ENCODE data around the gene HMOX2.

The HMOX2 gene

GRCh38 chr16:4512473-4512872 lies 36.3 kb downstream of the HMOX2 start:
- Histone ChIP-seq H3K27me3 (ENCODE audit: insufficient read depth, low read length) (no peaks in the 10 kb centered on the region), H3K4me1 (ENCODE audit: control insufficient read depth, insufficient read depth, low read length, unreplicated experiment) (peaks cover 8% of the 10 kb centered on the region), H3K36me3 (ENCODE audit: insufficient read depth, low read length) (peaks cover 6% of the 10 kb centered on the region; the same call in 1 of the 2 replicates), H3K27ac (ENCODE audit: low read depth, low read length) (no peak overlapping the region), H3K79me2 (ENCODE audit: control insufficient read depth, insufficient read depth, low read length, unreplicated experiment) (peaks cover 4% of the 10 kb centered on the region), H2AFZ (ENCODE audit: low read length, unreplicated experiment) (no peak overlapping the region), H3K4me3 (ENCODE audit: low read depth, low read length) (no peak overlapping the region)

- H2AFZ ChIP-seq (ENCODE audit: low read length, unreplicated experiment) = no peak overlapping the region
- peaks cover 5% of the 10 kb centered on the region for H3K79me2 ChIP-seq (ENCODE audit: control insufficient read depth, insufficient read depth, low read length, unreplicated experiment)
- peaks cover 3% of the 10 kb centered on the region; the same call in 1 of the 2 replicates for H3K36me3 ChIP-seq (ENCODE audit: insufficient read depth, low read length)
Measured at GRCh38 chr16:4513086-4513860, 37.1 kb downstream of the HMOX2 start.

GRCh38 chr16:4513881-4514280 lies 37.7 kb downstream of the HMOX2 start:
- Histone ChIP-seq H3K27ac (ENCODE audit: low read depth, low read length) (no peak overlapping the region), H3K4me3 (ENCODE audit: low read depth, low read length) (no peak overlapping the region), H3K79me2 (ENCODE audit: control insufficient read depth, insufficient read depth, low read length, unreplicated experiment) (peaks cover 5% of the 10 kb centered on the region), H3K4me1 (ENCODE audit: control insufficient read depth, insufficient read depth, low read length, unreplicated experiment) (peaks cover 8% of the 10 kb centered on the region), H3K36me3 (ENCODE audit: insufficient read depth, low read length) (no peaks in the 10 kb centered on the region; the same call in 1 of the 2 replicates), H3K27me3 (ENCODE audit: insufficient read depth, low read length) (no peaks in the 10 kb centered on the region), H2AFZ (ENCODE audit: low read length, unreplicated experiment) (no peak overlapping the region)

More at GRCh38 chr16:4513086-4513860, 37.1 kb downstream of the HMOX2 start:
- Histone ChIP-seq H3K4me1 (ENCODE audit: control insufficient read depth, insufficient read depth, low read length, unreplicated experiment) (peaks cover 8% of the 10 kb centered on the region), H3K27me3 (ENCODE audit: insufficient read depth, low read length) (no peaks in the 10 kb centered on the region), H3K27ac (ENCODE audit: low read depth, low read length) (no peak overlapping the region), H3K4me3 (ENCODE audit: low read depth, low read length) (no peak overlapping the region)

- Histone ChIP-seq H3K36me3 (ENCODE audit: insufficient read depth, low read length) (no peaks in the 10 kb centered on the region; the same call in 1 of the 2 replicates), H3K27ac (ENCODE audit: low read depth, low read length) (no peak overlapping the region), H3K4me3 (ENCODE audit: low read depth, low read length) (no peak overlapping the region), H3K4me1 (ENCODE audit: control insufficient read depth, insufficient read depth, low read length, unreplicated experiment) (peaks cover 8% of the 10 kb centered on the region), H3K79me2 (ENCODE audit: control insufficient read depth, insufficient read depth, low read length, unreplicated experiment) (peaks cover 5% of the 10 kb centered on the region), H2AFZ (ENCODE audit: low read length, unreplicated experiment) (no peak overlapping the region), H3K27me3 (ENCODE audit: insufficient read depth, low read length) (no peaks in the 10 kb centered on the region)
Measured at GRCh38 chr16:4514606-4515005, 38.4 kb downstream of the HMOX2 start.

- Histone ChIP-seq H3K79me2 (ENCODE audit: control insufficient read depth, insufficient read depth, low read length, unreplicated experiment) (peaks cover 5% of the 10 kb centered on the region), H3K4me1 (ENCODE audit: control insufficient read depth, insufficient read depth, low read length, unreplicated experiment) (peaks cover 8% of the 10 kb centered on the region), H3K27ac (ENCODE audit: low read depth, low read length) (peak overlapping the region; percentile 16), H3K27me3 (ENCODE audit: insufficient read depth, low read length) (no peaks in the 10 kb centered on the region), H2AFZ (ENCODE audit: low read length, unreplicated experiment) (no peak overlapping the region), H3K4me3 (ENCODE audit: low read depth, low read length) (no peak overlapping the region), H3K36me3 (ENCODE audit: insufficient read depth, low read length) (no peaks in the 10 kb centered on the region)
Measured at GRCh38 chr16:4515611-4516233, 39.5 kb downstream of the HMOX2 start.

- Histone ChIP-seq H2AFZ (ENCODE audit: low read length, unreplicated experiment) (no peak overlapping the region), H3K79me2 (ENCODE audit: control insufficient read depth, insufficient read depth, low read length, unreplicated experiment) (peaks cover 5% of the 10 kb centered on the region), H3K4me1 (ENCODE audit: control insufficient read depth, insufficient read depth, low read length, unreplicated experiment) (peaks cover 8% of the 10 kb centered on the region), H3K27me3 (ENCODE audit: insufficient read depth, low read length) (no peaks in the 10 kb centered on the region), H3K36me3 (ENCODE audit: insufficient read depth, low read length) (no peaks in the 10 kb centered on the region), H3K4me3 (ENCODE audit: low read depth, low read length) (no peak overlapping the region), H3K27ac (ENCODE audit: low read depth, low read length) (no peak overlapping the region)
Measured at GRCh38 chr16:4517812-4518680, 41.8 kb downstream of the HMOX2 start.

- Histone ChIP-seq H3K27me3 (ENCODE audit: insufficient read depth, low read length) (no peaks in the 10 kb centered on the region), H2AFZ (ENCODE audit: low read length, unreplicated experiment) (no peak overlapping the region), H3K27ac (ENCODE audit: low read depth, low read length) (no peak overlapping the region), H3K79me2 (ENCODE audit: control insufficient read depth, insufficient read depth, low read length, unreplicated experiment) (peaks cover 5% of the 10 kb centered on the region), H3K4me3 (ENCODE audit: low read depth, low read length) (no peak overlapping the region), H3K4me1 (ENCODE audit: control insufficient read depth, insufficient read depth, low read length, unreplicated experiment) (peaks cover 8% of the 10 kb centered on the region), H3K36me3 (ENCODE audit: insufficient read depth, low read length) (no peaks in the 10 kb centered on the region)
Measured at GRCh38 chr16:4519274-4520058, 43.3 kb downstream of the HMOX2 start.

GRCh38 chr16:4520913-4521312 lies 44.7 kb downstream of the HMOX2 start:
- Histone ChIP-seq H3K4me1 (ENCODE audit: control insufficient read depth, insufficient read depth, low read length, unreplicated experiment) (no peaks in the 10 kb centered on the region), H3K4me3 (ENCODE audit: low read depth, low read length) (no peak overlapping the region), H3K79me2 (ENCODE audit: control insufficient read depth, insufficient read depth, low read length, unreplicated experiment) (peaks cover 5% of the 10 kb centered on the region), H3K27me3 (ENCODE audit: insufficient read depth, low read length) (no peaks in the 10 kb centered on the region), H2AFZ (ENCODE audit: low read length, unreplicated experiment) (no peak overlapping the region), H3K36me3 (ENCODE audit: insufficient read depth, low read length) (no peaks in the 10 kb centered on the region), H3K27ac (ENCODE audit: low read depth, low read length) (no peak overlapping the region)

- Histone ChIP-seq H3K79me2 (ENCODE audit: control insufficient read depth, insufficient read depth, low read length, unreplicated experiment) (peaks cover 5% of the 10 kb centered on the region), H3K4me1 (ENCODE audit: control insufficient read depth, insufficient read depth, low read length, unreplicated experiment) (no peaks in the 10 kb centered on the region), H3K27me3 (ENCODE audit: insufficient read depth, low read length) (no peaks in the 10 kb centered on the region), H3K36me3 (ENCODE audit: insufficient read depth, low read length) (no peaks in the 10 kb centered on the region), H3K4me3 (ENCODE audit: low read depth, low read length) (no peak overlapping the region), H2AFZ (ENCODE audit: low read length, unreplicated experiment) (no peak overlapping the region), H3K27ac (ENCODE audit: low read depth, low read length) (no peak overlapping the region)
Measured at GRCh38 chr16:4522051-4522581, 45.9 kb downstream of the HMOX2 start.

- H3K4me3 ChIP-seq (ENCODE audit: low read depth, low read length) = no peak overlapping the region
- no peaks in the 10 kb centered on the region for H3K27me3 ChIP-seq (ENCODE audit: insufficient read depth, low read length)
- no peaks in the 10 kb centered on the region for H3K79me2 ChIP-seq (ENCODE audit: control insufficient read depth, insufficient read depth, low read length, unreplicated experiment)
- no peak overlapping the region for H3K27ac ChIP-seq (ENCODE audit: low read depth, low read length)
- H2AFZ ChIP-seq (ENCODE audit: low read length, unreplicated experiment) = no peak overlapping the region
- no peaks in the 10 kb centered on the region for H3K4me1 ChIP-seq (ENCODE audit: control insufficient read depth, insufficient read depth, low read length, unreplicated experiment)
- no peaks in the 10 kb centered on the region for H3K36me3 ChIP-seq (ENCODE audit: insufficient read depth, low read length)
Measured at GRCh38 chr16:4523686-4524085, 47.5 kb downstream of the HMOX2 start.
